Thyroid gland (tissue), 4 donors: ENCODE results near the gene TMSB4X. TPM values are rescaled to one million over a fixed set of nuclear protein-coding genes. Genes with fewer than 3 reads are reported as not detected.

Source experiments
- DNase-seq, 2 donors: peaks; one replicate each; pipeline ENCODE4 v3.0.0-alpha.2; 2019
- H3K27ac ChIP-seq, 3 donors: fragments of 200-600 bp; sonication (generic); 1 replicate in 2 of 3; 2 replicates in 1 of 3; pipeline ENCODE4 v1.5.1; 2016 to 2019; ENCODE audit warnings: mild to moderate bottlenecking in 1 of 3, moderate library complexity in 1 of 3
- H3K27me3 ChIP-seq: fragments of 200-600 bp; sonication (generic); one replicate; pipeline ENCODE4 v1.5.1; 2019
- H3K36me3 ChIP-seq, 2 donors: fragments of 200-600 bp; sonication (generic); one replicate each; pipeline ENCODE4 v1.5.1; 2016 to 2019
- H3K4me1 ChIP-seq, 2 donors: fragments of 200-600 bp; sonication (generic); one replicate each; pipeline ENCODE4 v1.5.1; 2017 to 2019
- H3K4me3 ChIP-seq, 3 donors: fragments of 200-600 bp; sonication (generic); replicated peaks in 1 of 3; 1 replicate in 2 of 3; 2 replicates in 1 of 3; pipeline ENCODE4 v1.5.1; 2016; ENCODE audit warnings: mild to moderate bottlenecking in 1 of 3
- H3K9me3 ChIP-seq: fragments of 200-600 bp; sonication (generic); one replicate; pipeline ENCODE4 v1.5.1; 2017
- POLR2A ChIP-seq, 2 donors: fragments of 450-650 bp; IDR thresholded peaks; one replicate each; pipeline ENCODE4 v1.6.1; 2017; ENCODE audit warnings: antibody characterized with exemption in 2 of 2, mild to moderate bottlenecking in 2 of 2, moderate library complexity in 1 of 2
- WGBS, 2 donors: methylation state at CpG; one replicate each; pipeline ENCODE4 v1.1.5; 2017; 5-methylcytosine and 5-hydroxymethylcytosine counted together
- intact Hi-C: fragments of 100-400 bp; cut with DNase I; formaldehyde crosslinking; loops from one replicate; pipeline ENCODE4 v1.15.1; 2023
- total RNA-seq, 4 donors: library from RNA; depleted of rRNA; stranded (reverse); fragments of >200 nt; gene quantifications; one replicate each; pipeline ENCODE4 v1.2.3, GENCODE V29; 2016
- TF ChIP-seq, protein P1 (sequence below), 6 experiments: fragments of 200-600 bp in 3 of 6; fragments of 450-650 bp in 3 of 6; sonication (generic) in 3 of 6; IDR thresholded peaks; one replicate each; pipeline ENCODE4 v1.5.1; 2016 to 2019; ENCODE audit warnings: antibody characterized with exemption in 6 of 6, mild to moderate bottlenecking in 2 of 6, inconsistent platforms in 1 of 6, moderate library complexity in 1 of 6

Gene TMSB4X
- total RNA-seq, 4 donors from 2014 or later, result 854 to 2,672 (median 1,302) TPM

DNA sequence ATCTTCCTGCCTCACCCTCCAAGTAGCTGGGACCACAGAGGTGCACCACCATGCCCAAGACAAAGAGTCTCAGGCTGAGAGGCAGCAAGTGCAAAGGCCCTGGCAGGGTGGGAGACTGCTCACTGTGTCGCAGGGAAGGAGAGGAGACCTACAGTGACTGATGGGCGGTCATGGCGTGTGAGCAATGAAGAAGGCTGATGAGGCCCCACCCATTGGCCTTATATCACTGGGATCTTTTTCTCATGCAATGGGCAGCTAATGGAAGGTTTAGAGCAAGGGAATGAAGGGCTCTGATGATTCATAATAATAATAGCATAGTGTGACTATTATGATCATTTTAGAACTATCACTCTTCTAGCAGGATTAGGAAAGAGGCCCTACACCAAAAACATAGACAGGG, 48.7 kb downstream of the TMSB4X start:
- Histone ChIP-seq H3K9me3 (no peaks in the 10 kb centered on the region), H3K27ac (no peak overlapping the region), H3K27me3 (no peaks in the 10 kb centered on the region), H3K4me1 (peaks cover 0 to under 1% of the 10 kb centered on the region in 2 donors), H3K36me3 (no peaks in the 10 kb centered on the region), H3K4me3 (no peak overlapping the region)
- DNase-seq, result no peak
- intact Hi-C loops, result no loop called here
- TF ChIP-seq, protein P1, sequence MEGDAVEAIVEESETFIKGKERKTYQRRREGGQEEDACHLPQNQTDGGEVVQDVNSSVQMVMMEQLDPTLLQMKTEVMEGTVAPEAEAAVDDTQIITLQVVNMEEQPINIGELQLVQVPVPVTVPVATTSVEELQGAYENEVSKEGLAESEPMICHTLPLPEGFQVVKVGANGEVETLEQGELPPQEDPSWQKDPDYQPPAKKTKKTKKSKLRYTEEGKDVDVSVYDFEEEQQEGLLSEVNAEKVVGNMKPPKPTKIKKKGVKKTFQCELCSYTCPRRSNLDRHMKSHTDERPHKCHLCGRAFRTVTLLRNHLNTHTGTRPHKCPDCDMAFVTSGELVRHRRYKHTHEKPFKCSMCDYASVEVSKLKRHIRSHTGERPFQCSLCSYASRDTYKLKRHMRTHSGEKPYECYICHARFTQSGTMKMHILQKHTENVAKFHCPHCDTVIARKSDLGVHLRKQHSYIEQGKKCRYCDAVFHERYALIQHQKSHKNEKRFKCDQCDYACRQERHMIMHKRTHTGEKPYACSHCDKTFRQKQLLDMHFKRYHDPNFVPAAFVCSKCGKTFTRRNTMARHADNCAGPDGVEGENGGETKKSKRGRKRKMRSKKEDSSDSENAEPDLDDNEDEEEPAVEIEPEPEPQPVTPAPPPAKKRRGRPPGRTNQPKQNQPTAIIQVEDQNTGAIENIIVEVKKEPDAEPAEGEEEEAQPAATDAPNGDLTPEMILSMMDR (IDR thresholded peaks at IDR 0.05), result no peak
- no peak for TF ChIP-seq POLR2A (IDR thresholded peaks at IDR 0.05)
- 87 to 96% methylated on average over 3 of the region's 3 CpGs for WGBS, 2 donors

DNA sequence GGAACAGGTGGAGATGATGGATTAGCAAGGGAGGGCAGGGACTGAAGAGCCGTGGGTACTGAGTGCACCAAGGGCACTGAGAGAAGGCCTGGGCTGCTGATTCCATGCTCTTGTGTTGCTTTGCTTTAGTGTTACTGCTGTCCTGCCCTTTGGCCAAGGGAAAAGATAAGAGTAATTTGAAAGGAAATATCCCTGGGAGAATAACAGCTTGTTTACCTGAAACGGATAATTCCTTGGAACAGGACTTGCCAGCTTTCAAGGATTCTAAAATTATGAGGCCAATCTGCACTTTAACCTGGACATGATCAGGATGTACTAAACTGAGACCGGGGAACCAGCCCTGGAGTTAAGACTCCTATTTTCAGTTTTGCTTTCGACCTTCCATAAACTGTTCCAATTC, 49.1 kb downstream of the TMSB4X start:
- intact Hi-C loops, result no loop called here
- H3K27ac ChIP-seq, result no peak overlapping the region
- H3K4me1 ChIP-seq, result peaks cover 0 to 4% of the 10 kb centered on the region in 2 donors
- H3K9me3 ChIP-seq, result no peaks in the 10 kb centered on the region
- 84 to 90% methylated on average over 4 of the region's 4 CpGs for WGBS, 2 donors
- H3K27me3 ChIP-seq, result no peaks in the 10 kb centered on the region
- no peaks in the 10 kb centered on the region for H3K36me3 ChIP-seq
- DNase-seq, result no peak
- no peak overlapping the region for H3K4me3 ChIP-seq
- TF ChIP-seq, protein P1 (IDR thresholded peaks at IDR 0.05), result no peak
- TF ChIP-seq POLR2A (IDR thresholded peaks at IDR 0.05), result no peak

DNA sequence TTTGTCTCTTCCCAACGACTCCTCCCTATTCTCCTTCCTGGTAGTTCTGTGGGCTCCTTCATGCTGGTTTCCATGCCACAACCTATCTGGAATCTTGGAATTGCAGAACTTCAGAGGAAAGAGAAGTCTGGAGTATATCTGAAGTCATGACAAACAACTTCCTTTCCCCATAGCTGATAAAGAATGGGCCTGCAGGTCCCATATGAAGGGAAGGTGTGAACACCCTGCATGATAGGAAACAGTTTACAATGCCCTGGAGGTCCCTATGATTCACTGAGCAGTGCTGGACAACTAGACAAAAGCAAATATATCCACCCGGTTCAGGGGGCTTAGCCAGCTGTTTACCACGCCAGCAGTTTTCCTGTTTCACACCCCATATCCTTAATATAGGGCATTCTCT, 50.1 kb downstream of the TMSB4X start:
- no peaks in the 10 kb centered on the region for H3K27me3 ChIP-seq
- H3K9me3 ChIP-seq, result no peaks in the 10 kb centered on the region
- no peaks in the 10 kb centered on the region for H3K36me3 ChIP-seq
- no peak overlapping the region for H3K27ac ChIP-seq
- DNase-seq, result no peak
- 78 to 81% methylated on average over 3 of the region's 3 CpGs for WGBS, 2 donors
- H3K4me1 ChIP-seq, result peaks cover 0 to 14% of the 10 kb centered on the region in 2 donors
- intact Hi-C loops, result no loop called here
- TF ChIP-seq, protein P1 (IDR thresholded peaks at IDR 0.05), result no peak
- TF ChIP-seq POLR2A (IDR thresholded peaks at IDR 0.05), result no peak
- H3K4me3 ChIP-seq, result no peak overlapping the region

Other genes starting within 250 kb of the TMSB4X start
- gene PRPS2, start 183.7 kb upstream of the TMSB4X start, total RNA-seq, result 10 to 100 TPM; 16.6 to 31.7 (median 27.2) TPM
- gene TLR7, start 108.0 kb upstream of the TMSB4X start, total RNA-seq, result under 1 TPM; 0.54 to 0.67 (median 0.60) TPM
- gene TLR8, start 68.5 kb upstream of the TMSB4X start, total RNA-seq, result 1 to 10 TPM in 1 of 4 donors, under 1 TPM in 3; 0.45 to 1.7 (median 0.62) TPM
- gene FAM9C, start 69.5 kb downstream of the TMSB4X start, total RNA-seq, result under 1 TPM in 1 of 4 donors, not detected in 3; 0.11 TPM